ENCODE results near the gene UCK2.

The UCK2 gene

DNA sequence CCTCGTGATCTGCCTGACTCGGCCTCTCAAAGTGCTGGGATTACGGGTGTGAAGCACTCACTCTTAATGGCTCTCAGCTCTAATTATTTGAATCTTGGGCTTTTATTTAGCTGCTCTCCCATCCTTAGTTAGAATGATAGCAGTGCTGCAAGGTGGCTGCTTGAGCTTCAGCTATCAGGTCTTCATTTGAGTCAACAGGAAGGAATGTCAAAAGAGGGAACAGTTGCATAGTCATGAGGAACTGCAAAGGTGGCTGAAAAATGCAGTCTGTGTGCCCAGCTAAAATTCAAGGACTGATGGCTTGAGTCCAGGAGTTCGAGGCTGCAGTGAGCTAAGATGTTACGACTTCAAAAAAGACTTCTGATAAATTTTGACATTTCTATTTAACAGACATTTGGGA, 55.6 kb downstream of the UCK2 start:
- no peak for DNase-seq

DNA sequence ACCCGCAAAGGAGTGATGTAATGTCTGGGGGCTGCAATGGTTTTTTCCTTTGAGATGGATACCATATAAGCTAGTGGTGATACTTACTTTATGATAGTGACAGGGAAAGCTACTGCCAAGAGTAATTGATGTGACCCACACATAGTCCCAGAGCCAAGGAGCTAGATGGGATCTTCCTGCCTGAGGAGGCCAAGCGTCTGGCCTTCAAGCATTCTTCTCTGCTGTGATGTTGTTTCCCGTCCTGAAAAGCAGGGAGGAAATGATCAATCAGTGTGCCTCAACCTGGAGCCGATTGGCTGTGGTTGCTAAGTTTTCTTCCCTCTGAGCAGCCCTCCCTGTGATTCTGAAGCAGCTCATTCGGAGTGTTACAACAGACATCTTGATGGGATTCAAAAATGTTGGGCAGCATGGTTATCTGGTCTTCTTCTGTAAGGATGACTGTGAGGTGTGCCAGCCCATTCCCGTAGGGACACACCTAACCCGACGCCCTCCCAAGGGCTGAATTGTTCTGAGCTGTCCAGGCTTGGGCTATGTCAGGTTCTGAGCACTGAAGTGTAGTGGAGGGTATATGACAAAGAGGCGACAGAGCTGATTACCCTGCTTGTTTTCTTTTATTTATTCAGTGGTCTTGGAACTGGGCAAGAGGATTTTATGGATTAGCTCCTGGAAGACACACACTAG, 56.7 kb downstream of the UCK2 start:
- DNase-seq, result no peak

- DNase-seq, result no peak
These were observed 57.4 kb downstream of the UCK2 start for GRCh38 chr1:165884690-165885304.

DNA sequence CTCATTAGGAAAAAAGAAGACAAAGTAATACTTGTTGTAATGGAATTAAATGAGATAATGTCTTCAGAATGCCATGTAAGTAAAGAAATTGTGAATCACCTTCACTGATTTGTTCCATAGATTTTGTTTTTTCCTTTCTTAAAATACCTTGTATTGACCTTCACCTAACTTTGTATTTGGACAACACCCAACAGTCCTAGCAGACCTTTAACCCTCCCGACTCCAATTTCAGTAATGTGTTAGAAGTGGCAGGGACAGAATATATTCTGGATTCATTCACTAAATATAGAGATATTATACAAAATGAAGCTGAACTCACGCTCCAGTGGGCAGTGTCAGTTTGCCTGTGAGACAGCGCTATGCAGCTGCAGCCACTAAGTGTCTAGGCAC, 57.9 kb downstream of the UCK2 start:
- no peak for DNase-seq

DNA sequence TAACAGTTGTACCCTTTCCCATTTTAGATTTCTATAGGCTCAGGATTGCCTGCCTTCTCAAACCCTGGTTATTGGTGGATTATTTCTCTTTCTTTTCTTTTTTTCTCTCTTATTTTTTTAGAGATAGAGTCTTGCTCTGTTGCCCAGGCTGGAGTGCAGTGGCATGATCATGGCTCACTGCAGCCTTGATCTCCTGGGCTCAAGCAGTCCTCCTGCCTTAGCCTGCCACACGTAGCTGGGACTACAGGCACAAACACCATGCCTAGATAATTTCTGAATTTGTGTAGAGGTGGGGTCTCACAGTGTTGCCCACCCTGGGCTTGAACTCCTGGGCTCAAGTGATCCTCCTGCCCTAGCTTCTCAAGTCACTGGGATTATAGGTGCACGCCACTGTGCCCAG, 58.8 kb downstream of the UCK2 start:
- DNase-seq, result no peak

- no peak for DNase-seq
These were observed 59.6 kb downstream of the UCK2 start for GRCh38 chr1:165886983-165887382.

DNA sequence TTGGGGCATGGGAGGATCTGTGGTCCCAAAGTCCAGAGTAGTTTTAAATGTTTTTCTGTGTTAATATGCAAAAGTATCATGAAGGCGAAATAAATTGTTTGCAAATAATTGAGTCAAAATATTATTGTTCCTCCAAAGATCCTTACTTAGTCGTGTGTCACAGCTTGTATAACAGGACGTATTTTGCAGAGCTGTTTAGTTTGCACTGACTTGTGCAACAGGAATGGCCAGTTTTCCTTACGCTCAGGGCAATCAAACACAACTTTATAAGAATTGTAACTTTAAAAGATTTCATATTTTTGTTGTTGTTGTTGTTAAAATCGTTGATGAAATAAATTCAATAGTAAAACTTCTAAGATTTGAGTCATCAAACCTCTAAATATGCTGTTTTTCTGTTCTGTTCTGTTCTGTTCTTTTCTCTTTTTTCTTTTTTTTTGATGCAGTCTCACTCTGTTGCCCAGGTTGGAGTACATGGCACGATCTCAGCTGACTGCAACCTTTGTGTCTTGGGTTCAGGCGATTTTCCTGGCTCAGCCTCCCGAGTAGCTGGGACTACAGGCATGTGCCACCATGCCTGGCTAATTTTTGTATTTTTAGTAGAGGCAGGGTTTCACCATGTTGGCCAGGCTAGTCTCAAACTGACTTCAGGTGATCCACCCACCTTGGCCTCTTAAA, 60.6 kb downstream of the UCK2 start:
- no peak for DNase-seq

GRCh38 chr1:165888552-165888920, 61.1 kb downstream of the UCK2 start:
- no peak for DNase-seq

DNA sequence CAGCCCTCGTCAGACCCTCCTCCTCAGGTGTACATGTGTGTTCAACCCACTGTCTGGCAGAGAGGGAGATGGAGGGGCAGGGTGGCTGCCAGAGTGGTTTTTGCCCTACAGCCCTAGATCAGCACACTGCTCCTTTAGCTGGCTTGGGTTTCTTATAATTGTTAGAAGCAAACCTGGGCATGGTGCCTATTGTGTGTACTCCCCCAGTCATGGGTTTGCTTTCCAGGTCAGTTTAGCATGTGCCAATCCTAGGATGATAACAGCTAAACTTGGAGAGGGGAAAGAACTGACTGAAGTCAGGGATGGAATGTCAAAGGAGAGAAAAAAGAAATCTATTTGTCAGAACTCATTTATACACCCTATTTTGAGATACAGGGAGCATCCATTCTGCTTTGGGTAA, 63.3 kb downstream of the UCK2 start:
- no peak for DNase-seq

GRCh38 chr1:165891111-165891860, 63.9 kb downstream of the UCK2 start:
- DNase-seq, result no peak

GRCh38 chr1:165892935-165893334, 65.5 kb downstream of the UCK2 start:
- no peak for DNase-seq

- no peak for DNase-seq
These were observed 66.1 kb downstream of the UCK2 start for GRCh38 chr1:165893507-165893906.

- DNase-seq, result no peak
These were observed 67.2 kb downstream of the UCK2 start for GRCh38 chr1:165894591-165894990.

DNA sequence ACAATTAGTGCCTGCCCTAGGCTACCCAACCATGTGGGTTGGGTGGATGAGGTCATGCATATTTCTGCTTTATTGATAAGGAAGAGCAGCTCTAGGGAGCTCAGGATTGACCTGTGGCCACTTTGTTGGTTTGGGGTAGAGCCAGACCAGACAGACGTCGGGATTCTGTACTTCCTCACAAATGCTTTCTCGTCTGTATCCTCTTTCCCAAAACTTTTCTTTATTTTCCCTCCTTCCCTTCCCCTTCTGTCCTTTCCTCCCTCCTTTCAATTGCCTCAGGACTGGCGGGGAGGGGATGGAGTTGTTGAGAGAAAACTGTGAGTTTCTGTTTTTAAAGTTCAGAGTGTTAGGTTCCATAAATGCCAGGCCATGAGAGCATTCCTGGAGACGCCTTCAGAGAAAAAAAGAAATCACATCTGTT, 68.0 kb downstream of the UCK2 start:
- no peak for DNase-seq

DNA sequence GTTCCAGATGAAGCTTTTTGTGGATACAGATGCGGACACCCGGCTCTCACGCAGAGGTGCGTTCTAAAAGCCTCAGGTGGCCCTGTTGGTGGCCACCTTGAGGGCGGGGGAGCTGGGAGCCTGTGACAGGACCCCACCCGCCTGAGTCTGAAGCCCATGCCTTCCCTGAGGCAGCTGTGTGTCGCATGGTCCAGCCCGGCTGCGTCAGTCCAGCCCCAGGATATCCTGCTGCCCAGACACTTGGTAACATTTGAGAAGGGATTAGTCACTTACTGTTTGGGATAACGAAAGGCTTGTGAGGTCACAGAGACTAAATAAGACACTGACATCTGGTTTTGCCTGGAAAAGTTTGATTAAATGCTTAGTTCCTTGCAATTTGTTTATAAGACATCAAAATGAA, 68.9 kb downstream of the UCK2 start:
- DNase-seq, result no peak

- DNase-seq, result no peak
These were observed 70.2 kb downstream of the UCK2 start for GRCh38 chr1:165897326-165898303.

- DNase-seq, result no peak
These were observed 71.4 kb downstream of the UCK2 start for GRCh38 chr1:165898837-165899236.

DNA sequence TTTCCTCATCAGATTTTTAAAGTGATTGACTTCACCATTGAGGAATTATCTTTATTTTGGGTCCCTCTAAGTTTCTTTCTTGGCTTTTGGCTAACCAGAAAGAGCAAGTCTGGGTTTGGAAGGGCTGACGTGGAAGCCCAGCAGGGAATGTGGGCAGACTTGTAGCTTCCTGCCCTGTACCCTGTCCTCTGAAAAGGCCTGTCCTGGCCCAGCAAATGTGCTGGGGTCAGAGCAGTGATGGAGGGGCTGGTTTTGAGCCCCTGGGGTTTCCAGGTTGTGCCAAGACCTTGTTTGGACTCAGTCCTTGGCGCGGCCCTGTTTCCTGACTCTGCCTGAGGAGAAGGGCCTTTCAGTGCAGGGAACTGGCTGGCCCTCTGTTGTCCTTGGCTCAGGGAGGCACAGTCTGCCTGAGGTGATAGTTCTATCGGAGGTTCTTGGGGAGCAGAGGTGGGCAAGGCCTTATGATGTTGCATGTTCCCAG, 72.1 kb downstream of the UCK2 start:
- DNase-seq, result no peak

DNA sequence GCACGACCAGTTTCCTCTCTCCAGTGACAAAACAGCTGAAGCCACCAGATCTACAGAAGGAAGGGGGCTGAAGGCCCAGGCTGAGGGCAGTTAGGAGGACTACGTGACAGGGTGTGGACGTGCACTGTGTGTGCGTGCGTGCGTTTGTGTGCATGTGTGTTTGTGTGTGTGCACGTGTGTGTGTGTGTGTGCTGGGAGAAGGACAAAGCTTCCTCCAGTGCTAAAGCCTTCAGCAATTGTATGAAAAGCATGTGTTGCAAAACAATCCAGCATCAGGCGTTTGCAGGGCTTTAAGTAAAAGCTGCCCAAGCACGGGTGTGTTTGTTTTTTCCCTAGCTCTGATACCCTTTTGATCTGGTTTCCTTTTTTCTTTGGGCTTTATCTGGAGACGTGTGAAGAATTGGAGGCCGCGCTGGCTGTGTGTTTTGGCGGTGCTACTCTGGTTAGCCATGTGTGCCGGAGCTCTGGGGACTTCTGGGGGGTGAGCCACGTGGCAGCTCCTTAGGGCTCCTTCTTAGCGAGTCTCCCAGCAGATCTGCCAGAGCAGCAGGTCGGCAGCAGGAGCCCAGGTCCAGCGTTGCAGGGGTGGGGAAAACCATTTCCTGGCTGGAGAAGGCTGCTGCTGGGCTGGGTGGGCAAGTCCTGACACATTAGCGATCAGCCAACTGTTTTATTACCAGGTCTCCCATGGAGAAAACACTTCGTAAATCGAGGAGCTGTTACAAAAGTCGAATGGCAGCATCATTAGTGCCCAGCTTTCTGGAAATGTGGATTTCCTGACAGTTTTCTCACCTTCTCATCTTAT, 73.4 kb downstream of the UCK2 start:
- DNase-seq, result no peak

- no peak for DNase-seq
These were observed 75.2 kb downstream of the UCK2 start for GRCh38 chr1:165902565-165902964.

GRCh38 chr1:165903672-165904071, 76.3 kb downstream of the UCK2 start:
- no peak for DNase-seq

Measured in effector CD8-positive, alpha-beta T cell (primary cell).